ENCODE data around the gene LCT.
"Not testable (repeated sequence)": the region's sequence is repeated elsewhere in the genome, so short reads cannot be mapped to it uniquely, and the experiment has no call there.

Gene LCT

DNA sequence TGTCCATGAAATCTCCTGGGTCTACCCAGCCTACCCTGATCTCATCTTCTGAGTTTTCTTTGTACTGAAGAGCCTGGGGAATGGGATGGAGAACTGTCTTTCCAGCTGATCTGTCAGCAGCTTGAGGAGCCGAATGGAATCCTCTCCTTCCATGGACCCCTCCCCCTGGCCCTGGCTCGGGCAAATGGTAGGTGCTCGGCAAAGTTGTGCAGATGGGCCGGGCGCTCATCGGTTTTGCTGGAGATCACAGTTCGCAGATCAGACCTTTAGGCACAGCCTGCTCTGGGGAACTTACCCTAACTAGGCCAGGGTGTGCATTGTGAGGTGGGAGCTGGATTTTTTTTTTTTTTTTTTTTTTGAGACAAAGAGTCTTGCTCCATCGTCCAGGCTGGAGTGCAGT, 40.4 kb downstream of the LCT start:
- DNase-seq (ENCODE audit: low spot score), result no peak
- in situ Hi-C loops (cut with MboI; ENCODE audit: low pct_unique_long_range_greater_than_20kb, low sequenced_read_pairs, unreplicated experiment), result no loop called here
- TF ChIP-seq, protein P1, sequence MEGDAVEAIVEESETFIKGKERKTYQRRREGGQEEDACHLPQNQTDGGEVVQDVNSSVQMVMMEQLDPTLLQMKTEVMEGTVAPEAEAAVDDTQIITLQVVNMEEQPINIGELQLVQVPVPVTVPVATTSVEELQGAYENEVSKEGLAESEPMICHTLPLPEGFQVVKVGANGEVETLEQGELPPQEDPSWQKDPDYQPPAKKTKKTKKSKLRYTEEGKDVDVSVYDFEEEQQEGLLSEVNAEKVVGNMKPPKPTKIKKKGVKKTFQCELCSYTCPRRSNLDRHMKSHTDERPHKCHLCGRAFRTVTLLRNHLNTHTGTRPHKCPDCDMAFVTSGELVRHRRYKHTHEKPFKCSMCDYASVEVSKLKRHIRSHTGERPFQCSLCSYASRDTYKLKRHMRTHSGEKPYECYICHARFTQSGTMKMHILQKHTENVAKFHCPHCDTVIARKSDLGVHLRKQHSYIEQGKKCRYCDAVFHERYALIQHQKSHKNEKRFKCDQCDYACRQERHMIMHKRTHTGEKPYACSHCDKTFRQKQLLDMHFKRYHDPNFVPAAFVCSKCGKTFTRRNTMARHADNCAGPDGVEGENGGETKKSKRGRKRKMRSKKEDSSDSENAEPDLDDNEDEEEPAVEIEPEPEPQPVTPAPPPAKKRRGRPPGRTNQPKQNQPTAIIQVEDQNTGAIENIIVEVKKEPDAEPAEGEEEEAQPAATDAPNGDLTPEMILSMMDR (IDR thresholded peaks at IDR 0.05; ENCODE audit: extremely low read depth, insufficient read depth, missing control alignments), result no peak

DNA sequence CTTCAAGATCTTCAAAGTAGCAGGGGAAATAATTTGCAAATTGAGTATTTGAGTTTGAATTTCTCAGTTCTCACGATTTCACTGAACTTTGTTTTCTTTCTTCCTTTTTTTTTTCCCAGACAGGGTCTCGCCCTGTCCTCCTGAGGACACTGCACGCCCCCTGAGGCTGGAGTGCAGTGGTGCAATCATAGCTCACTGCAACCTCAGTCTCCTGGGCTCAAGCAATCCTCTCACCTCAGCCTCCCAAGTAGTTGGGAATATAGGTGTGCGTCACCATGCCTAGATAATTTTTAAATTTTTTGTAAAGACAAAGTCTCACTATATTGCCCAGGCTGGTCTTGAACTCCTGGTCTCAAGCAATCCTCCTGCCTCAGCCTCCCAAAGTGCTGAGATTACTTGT, 41.3 kb downstream of the LCT start:
- in situ Hi-C loops (cut with MboI; ENCODE audit: low pct_unique_long_range_greater_than_20kb, low sequenced_read_pairs, unreplicated experiment); DNase-seq (ENCODE audit: low spot score): not testable (repeated sequence)

DNA sequence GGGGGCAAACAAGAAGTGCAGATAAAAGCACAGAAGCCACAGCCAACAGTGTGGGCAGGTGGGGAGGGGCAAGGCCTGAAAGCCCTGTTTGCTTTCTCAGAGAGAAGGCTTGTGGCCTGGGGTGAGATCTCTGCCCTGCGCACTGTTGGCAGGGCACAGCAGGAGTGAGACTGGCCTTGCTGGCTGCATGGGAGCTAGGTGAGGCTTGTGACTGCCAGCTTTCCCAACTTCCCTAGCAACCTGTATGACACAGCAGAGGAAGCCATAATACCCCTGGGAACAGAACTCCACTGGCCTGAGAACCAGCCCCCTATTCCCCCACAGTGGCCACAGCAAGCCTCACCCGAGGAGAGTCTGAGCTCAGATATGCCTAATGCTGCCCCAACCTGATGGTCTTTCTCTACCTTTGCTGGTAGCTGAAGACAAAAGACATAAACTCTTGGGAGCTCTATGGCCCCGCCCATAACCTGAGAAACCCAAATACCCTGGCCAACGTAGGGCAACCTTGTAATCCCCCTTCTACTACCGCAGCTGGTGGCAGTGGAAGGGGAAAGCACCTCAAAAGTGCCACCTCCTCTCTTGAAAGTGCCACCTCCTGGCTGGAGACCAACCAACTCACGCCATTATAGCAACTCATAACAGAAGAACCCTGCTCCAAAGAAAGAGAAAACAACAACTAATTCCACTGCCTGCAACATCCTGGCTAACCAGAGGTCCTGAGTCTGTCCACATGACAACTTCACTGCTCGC, 44.4 kb downstream of the LCT start:
- no peak for DNase-seq (ENCODE audit: low spot score)
- in situ Hi-C loops (cut with MboI; ENCODE audit: low pct_unique_long_range_greater_than_20kb, low sequenced_read_pairs, unreplicated experiment), result no loop called here
- TF ChIP-seq, protein P1 (IDR thresholded peaks at IDR 0.05; ENCODE audit: extremely low read depth, insufficient read depth, missing control alignments), result no peak

DNA sequence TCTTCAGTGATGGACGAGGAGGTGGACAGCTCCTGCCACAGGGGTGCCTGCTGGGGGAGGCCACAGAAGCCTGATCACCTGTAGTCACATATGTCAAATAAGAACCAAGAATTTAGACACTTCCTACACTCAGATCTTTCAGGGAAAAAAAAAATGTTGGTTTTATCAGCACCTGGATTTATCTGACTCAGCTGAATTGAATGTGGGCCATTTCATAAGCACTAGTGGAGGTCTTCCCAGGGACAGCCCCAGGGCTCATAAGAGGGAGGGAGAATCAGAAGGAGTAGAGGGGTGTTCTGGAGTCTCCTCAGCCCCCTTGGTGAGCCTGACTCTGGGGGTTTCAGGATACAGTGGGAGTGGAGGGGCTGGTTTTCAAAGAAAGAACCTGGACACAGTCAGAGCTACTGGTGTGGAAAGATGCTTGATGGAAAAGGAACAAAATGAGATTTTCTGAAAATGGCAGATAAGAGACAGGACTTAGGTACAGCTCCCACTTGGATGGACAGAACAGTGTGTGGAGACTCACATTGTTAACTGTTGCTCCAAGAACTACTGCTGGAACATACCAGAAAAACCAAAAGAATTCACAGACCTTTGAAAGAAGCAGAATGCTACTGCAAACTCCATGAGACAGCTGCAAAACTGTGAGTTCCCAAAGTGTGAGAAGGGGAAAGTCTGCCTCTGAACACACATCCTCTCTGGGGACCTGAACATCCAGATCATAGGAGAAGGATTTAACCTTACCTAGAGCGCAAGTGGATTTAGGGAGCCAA, 45.4 kb downstream of the LCT start:
- in situ Hi-C loops (cut with MboI; ENCODE audit: low pct_unique_long_range_greater_than_20kb, low sequenced_read_pairs, unreplicated experiment), result no loop called here
- DNase-seq (ENCODE audit: low spot score), result no peak
- TF ChIP-seq, protein P1 (IDR thresholded peaks at IDR 0.05; ENCODE audit: extremely low read depth, insufficient read depth, missing control alignments), result no peak

DNA sequence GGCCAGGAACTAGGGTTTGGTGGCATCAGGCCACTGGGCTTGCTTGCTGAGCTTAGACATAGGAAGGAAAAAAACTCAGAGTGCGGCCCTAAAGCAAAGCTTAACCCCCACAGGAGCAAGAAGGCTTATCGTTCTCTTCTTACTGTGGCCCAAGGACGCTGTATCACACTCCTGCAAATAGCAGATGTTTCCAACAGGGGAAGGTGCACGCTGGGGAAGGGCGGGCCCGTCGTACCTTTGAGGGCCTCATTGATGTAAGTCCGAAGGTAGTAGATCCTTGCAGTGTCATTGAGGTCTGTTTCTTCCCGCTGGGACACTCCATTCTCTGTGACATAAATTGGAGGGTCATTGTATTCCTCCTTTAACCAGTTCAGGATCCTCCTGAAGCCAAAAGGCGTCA, 46.6 kb downstream of the LCT start:
- in situ Hi-C loops (cut with MboI; ENCODE audit: low pct_unique_long_range_greater_than_20kb, low sequenced_read_pairs, unreplicated experiment), result no loop called here
- TF ChIP-seq, protein P1 (IDR thresholded peaks at IDR 0.05; ENCODE audit: extremely low read depth, insufficient read depth, missing control alignments), result no peak
- no peak for DNase-seq (ENCODE audit: low spot score)

DNA sequence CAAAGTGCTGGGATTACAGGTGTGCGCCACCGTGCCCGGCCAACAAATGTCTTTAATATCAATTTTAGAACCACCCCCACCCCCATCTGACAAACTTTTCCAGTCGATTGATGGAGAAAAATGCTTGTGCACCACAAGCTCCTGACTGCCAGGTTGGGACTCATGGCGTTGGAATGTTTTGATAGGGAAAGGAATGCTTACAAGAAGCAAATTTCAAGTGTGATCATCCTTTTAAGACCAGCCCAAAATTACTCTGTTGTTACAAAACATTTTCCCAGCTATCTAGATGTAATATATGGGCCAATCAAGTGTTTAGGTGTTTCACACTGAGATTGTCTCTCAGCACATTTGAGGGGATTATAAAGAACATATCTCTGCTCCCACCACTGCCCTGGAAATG, 50.2 kb downstream of the LCT start:
- in situ Hi-C loops (cut with MboI; ENCODE audit: low pct_unique_long_range_greater_than_20kb, low sequenced_read_pairs, unreplicated experiment), result no loop called here
- DNase-seq (ENCODE audit: low spot score), result no peak

More for the DNA sequence above, 50.2 kb downstream of the LCT start:
- TF ChIP-seq, protein P1 (IDR thresholded peaks at IDR 0.05; ENCODE audit: extremely low read depth, insufficient read depth, missing control alignments), result no peak

Data from GM13977 (cell line).